ENCODE measurements around the gene PLXND1.
"Not testable (repeated sequence)": the region's sequence is repeated elsewhere in the genome, so short reads cannot be mapped to it uniquely, and the experiment has no call there.

PLXND1 gene

GRCh38 chr3:129606636-129607390 lies at the start of gene PLXND1:
Gene PLXND1 (minus strand): TSS chr3:129606676. CDS start chr3:129606639, 37 bp downstream.
- peak; percentile 62 for DNase-seq

GRCh38 chr3:129655291-129655700 lies 48.8 kb upstream of the PLXND1 start:
- DNase-seq, result no peak

GRCh38 chr3:129654131-129654530 lies 47.7 kb upstream of the PLXND1 start:
- DNase-seq, result no peak

GRCh38 chr3:129653019-129653418 lies 46.5 kb upstream of the PLXND1 start:
- DNase-seq, result no peak

GRCh38 chr3:129651435-129652202 lies 45.1 kb upstream of the PLXND1 start:
- DNase-seq, result no peak

GRCh38 chr3:129650256-129650872 lies 43.9 kb upstream of the PLXND1 start:
- DNase-seq, result peak; percentile 59

- no peak for DNase-seq
Observed at GRCh38 chr3:129648391-129648790, 41.9 kb upstream of the PLXND1 start.

- DNase-seq, result no peak
Observed at GRCh38 chr3:129645286-129645685, 38.8 kb upstream of the PLXND1 start.

GRCh38 chr3:129644836-129645235 lies 38.4 kb upstream of the PLXND1 start:
- no peak for DNase-seq

- DNase-seq, result not testable (repeated sequence)
Observed at GRCh38 chr3:129641567-129642260, 35.2 kb upstream of the PLXND1 start.

- DNase-seq, result not testable (repeated sequence)
Observed at GRCh38 chr3:129640985-129641384, 34.5 kb upstream of the PLXND1 start.

GRCh38 chr3:129638481-129638880 lies 32.0 kb upstream of the PLXND1 start:
- DNase-seq, result no peak

GRCh38 chr3:129636082-129636481 lies 29.6 kb upstream of the PLXND1 start:
- no peak for DNase-seq

- DNase-seq, result no peak
Observed at GRCh38 chr3:129635656-129636055, 29.2 kb upstream of the PLXND1 start.

- no peak for DNase-seq
Observed at GRCh38 chr3:129633751-129634481, 27.4 kb upstream of the PLXND1 start.

- no peak for DNase-seq
Observed at GRCh38 chr3:129632977-129633376, 26.5 kb upstream of the PLXND1 start.

GRCh38 chr3:129632556-129632955 lies 26.1 kb upstream of the PLXND1 start:
- no peak for DNase-seq

GRCh38 chr3:129632056-129632455 lies 25.6 kb upstream of the PLXND1 start:
- DNase-seq, result no peak

- DNase-seq, result no peak
Observed at GRCh38 chr3:129629011-129629410, 22.5 kb upstream of the PLXND1 start.

- DNase-seq, result no peak
Observed at GRCh38 chr3:129628169-129628522, 21.7 kb upstream of the PLXND1 start.

GRCh38 chr3:129627350-129628168 lies 21.1 kb upstream of the PLXND1 start:
- peak; percentile 72 for DNase-seq
